ENCODE measurements around the gene CYP4V2. TPM values are rescaled to one million over a fixed set of nuclear protein-coding genes. Genes with fewer than 3 reads are reported as not detected.
A peak's percentile ranks its signal among the peaks of the same experiment; 100 is the strongest.

Gene CYP4V2
- 10 to 100 TPM in 1 of 4 donors, 1 to 10 TPM in 3; 7.0 to 12.1 (median 7.9) TPM for total RNA-seq

DNA sequence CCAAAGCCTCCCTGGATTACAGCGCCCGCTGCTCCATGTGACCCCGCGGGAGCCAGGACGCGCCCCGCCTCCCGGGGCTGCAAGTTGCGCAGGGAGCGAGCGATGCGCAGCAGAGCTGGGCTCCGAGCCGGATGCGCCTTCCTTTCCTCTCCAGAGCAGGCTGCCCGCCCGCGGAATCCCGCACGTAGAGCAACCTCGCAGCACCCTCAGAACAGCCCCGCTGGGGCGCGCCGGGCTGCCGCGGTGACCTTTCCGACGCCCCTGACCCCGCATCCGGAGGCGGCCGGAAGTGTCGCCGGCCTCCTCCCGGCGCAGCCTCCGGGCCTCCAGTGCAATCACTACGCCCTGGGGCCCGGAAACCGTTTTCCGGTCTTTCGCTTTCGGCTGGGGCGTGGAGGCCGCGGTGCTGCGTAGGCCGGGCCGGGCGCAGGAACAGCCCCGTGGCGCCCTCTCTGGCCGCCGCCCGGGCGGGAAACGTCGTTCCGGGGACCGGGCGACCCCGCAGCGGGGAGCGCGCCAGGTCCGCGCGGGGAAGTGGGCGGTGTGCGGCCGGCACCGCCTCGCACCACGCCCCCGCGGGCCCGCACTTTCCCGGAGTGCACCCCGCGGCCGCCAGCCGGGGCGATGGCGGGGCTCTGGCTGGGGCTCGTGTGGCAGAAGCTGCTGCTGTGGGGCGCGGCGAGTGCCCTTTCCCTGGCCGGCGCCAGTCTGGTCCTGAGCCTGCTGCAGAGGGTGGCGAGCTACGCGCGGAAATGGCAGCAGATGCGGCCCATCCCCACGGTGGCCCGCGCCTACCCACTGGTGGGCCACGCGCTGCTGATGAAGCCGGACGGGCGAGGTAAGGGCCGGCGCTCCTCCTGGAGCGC lies at the start of gene CYP4V2:
CYP4V2 (plus strand) TSS at position 368 of the 866 bp plus-strand sequence; CDS start at position 625, 257 bp downstream.
- peak within 1 kb of the TSS; percentile 79 for H3K4me3 ChIP-seq
- H3K27ac ChIP-seq, result peak within 1 kb of the TSS; percentile 94
- H3K27me3 ChIP-seq, result no peaks in the 10 kb centered on the region
- H3K36me3 ChIP-seq, result no peaks in the 10 kb centered on the region
- TF ChIP-seq EP300 (IDR thresholded peaks at IDR 0.05) (no peak), POLR2A (IDR thresholded peaks at IDR 0.05) (peak in 1 of 2 donors; percentile 42), POLR2AphosphoS5 (IDR thresholded peaks at IDR 0.05) (peak; percentile 40 to 88 (median 44))
- TF ChIP-seq, protein P1, sequence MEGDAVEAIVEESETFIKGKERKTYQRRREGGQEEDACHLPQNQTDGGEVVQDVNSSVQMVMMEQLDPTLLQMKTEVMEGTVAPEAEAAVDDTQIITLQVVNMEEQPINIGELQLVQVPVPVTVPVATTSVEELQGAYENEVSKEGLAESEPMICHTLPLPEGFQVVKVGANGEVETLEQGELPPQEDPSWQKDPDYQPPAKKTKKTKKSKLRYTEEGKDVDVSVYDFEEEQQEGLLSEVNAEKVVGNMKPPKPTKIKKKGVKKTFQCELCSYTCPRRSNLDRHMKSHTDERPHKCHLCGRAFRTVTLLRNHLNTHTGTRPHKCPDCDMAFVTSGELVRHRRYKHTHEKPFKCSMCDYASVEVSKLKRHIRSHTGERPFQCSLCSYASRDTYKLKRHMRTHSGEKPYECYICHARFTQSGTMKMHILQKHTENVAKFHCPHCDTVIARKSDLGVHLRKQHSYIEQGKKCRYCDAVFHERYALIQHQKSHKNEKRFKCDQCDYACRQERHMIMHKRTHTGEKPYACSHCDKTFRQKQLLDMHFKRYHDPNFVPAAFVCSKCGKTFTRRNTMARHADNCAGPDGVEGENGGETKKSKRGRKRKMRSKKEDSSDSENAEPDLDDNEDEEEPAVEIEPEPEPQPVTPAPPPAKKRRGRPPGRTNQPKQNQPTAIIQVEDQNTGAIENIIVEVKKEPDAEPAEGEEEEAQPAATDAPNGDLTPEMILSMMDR (IDR thresholded peaks at IDR 0.05), result peak in 1 of 2 donors; percentile 25
- H3K4me1 ChIP-seq, result peaks cover 32% of the 10 kb centered on the region
- no CpG with 5 or more reads among the region's 107 CpGs for WGBS
- peak; percentile 82 to 88 for DNase-seq (ENCODE audit: low spot score in 2 of 2)
- H3K9me3 ChIP-seq, result no peaks in the 10 kb centered on the region

DNA sequence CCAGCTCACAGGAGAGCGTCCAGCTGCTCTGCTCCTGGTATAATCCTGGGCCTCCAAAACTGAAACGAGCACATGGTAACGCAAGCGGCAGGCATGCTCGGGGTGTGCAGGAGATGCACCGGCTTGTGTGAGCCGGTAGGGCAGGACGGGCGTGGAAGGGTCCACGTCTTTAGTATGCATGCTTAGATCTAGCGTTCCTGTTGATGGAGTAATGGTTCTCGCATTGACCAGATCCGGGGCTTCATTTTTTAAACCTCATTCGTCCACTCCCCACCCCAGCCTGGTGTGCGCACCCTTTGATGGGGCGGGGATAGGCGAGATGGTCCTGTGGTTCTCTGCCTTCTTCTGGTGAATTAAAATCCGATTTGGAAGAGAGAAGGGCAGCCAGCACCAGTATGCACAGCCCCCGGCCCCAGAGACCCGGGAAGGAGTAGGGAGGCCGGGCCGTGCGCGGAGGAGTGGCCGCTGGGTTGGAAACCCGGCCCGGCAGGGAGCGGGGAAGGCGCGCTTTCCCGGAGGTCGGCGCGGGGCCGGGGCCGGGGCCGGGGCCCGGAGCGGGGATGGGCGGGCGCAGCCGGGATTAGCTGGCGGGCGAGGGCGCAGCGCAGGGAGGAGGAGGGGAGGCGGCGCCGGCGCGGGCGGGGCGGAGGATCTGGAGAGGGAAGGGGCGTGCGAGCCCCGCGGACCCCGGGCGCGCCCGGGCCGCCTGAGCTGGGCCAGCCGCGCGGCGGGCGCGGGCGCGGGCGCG lies 47.0 kb upstream of the CYP4V2 start:
- Histone ChIP-seq H3K4me1 (peaks cover 13% of the 10 kb centered on the region), H3K4me3 (peak overlapping the region; percentile 63), H3K36me3 (no peaks in the 10 kb centered on the region), H3K9me3 (no peaks in the 10 kb centered on the region), H3K27ac (peak overlapping the region; percentile 73), H3K27me3 (no peaks in the 10 kb centered on the region)
- WGBS, result 3% methylated on average over 16 of the region's 72 CpGs
- TF ChIP-seq POLR2A (IDR thresholded peaks at IDR 0.05), result peak in 1 of 2 donors; percentile 9
- no peak for TF ChIP-seq EP300 (IDR thresholded peaks at IDR 0.05)
- TF ChIP-seq POLR2AphosphoS5 (IDR thresholded peaks at IDR 0.05), result no peak
- TF ChIP-seq, protein P1 (IDR thresholded peaks at IDR 0.05), result peak in 1 of 2 donors; percentile 14
- DNase-seq (ENCODE audit: low spot score in 2 of 2), result peak in 1 of 2 donors; percentile 73

DNA sequence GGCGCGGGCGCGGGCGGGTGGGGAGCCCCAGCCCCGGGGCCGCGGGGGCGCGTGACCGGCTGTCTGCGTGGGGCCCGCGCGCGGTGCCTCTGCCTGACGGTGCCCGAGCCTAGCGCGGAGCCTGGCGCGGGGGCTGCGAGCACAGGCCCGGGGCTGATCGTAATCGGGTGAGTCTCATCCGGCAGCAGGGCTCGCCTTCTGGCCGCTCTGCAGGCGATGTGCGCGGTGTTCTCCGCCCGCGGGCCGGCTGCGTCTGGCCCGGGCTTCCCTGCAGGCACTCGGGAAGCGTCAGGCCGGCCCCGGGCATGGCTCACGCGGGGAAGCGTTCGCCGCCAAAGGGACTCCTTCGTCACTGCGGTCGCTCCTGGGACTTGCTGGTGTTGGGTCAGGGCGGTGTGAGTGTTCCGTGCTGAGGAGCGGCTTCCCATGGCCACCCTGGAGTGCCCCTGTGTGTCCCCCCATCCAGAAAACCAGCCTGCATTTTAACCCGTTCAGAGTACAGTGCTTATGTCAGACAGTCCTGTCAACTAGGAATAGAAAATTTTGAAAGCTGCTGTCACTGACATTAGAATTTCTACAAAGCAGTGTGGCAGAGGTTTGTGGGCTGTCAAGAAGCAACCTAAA lies 46.3 kb upstream of the CYP4V2 start:
- H3K4me3 ChIP-seq, result peak overlapping the region; percentile 63
- H3K9me3 ChIP-seq, result no peaks in the 10 kb centered on the region
- WGBS, result 0% methylated on average over 37 of the region's 54 CpGs
- TF ChIP-seq POLR2A (IDR thresholded peaks at IDR 0.05), result no peak
- no peak for TF ChIP-seq EP300 (IDR thresholded peaks at IDR 0.05)
- TF ChIP-seq, protein P1 (IDR thresholded peaks at IDR 0.05), result no peak
- TF ChIP-seq POLR2AphosphoS5 (IDR thresholded peaks at IDR 0.05), result no peak
- no peaks in the 10 kb centered on the region for H3K27me3 ChIP-seq
- H3K27ac ChIP-seq, result peak overlapping the region; percentile 69
- no peaks in the 10 kb centered on the region for H3K36me3 ChIP-seq
- peak; percentile 75 to 82 for DNase-seq (ENCODE audit: low spot score in 2 of 2)
- peaks cover 19% of the 10 kb centered on the region for H3K4me1 ChIP-seq

DNA sequence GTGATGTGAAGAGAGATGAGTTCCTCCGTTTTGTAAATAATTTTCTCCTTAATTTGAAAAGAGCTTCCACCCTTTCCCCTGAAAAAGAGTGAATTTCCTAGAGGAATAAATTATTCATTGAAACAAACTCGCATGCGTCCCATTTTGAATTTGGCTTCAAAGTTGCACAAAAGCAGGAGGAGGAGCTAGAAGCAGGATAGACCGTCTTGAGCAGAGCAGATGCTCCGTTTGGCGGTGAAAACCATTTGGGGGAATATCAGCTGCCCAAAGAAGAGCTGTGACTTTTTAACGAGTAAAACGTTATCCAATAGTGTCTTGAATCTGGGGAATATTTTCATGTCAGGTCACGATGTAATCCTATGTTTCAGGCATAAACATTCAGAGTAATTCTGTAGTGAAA lies 44.9 kb upstream of the CYP4V2 start:
- peaks cover 19% of the 10 kb centered on the region for H3K4me1 ChIP-seq
- no peak overlapping the region for H3K4me3 ChIP-seq
- no peaks in the 10 kb centered on the region for H3K9me3 ChIP-seq
- TF ChIP-seq, protein P1 (IDR thresholded peaks at IDR 0.05), result no peak
- no peak for TF ChIP-seq POLR2A (IDR thresholded peaks at IDR 0.05)
- TF ChIP-seq POLR2AphosphoS5 (IDR thresholded peaks at IDR 0.05), result no peak
- no peak for TF ChIP-seq EP300 (IDR thresholded peaks at IDR 0.05)
- H3K36me3 ChIP-seq, result no peaks in the 10 kb centered on the region
- no peak overlapping the region for H3K27ac ChIP-seq
- 72% methylated on average over 9 of the region's 9 CpGs for WGBS
- no peaks in the 10 kb centered on the region for H3K27me3 ChIP-seq
- no peak for DNase-seq (ENCODE audit: low spot score in 2 of 2)
